ENCODE results near the gene GSTO2. TPM values are rescaled to one million over a fixed set of nuclear protein-coding genes. Genes with fewer than 3 reads are reported as not detected.

Gene GSTO2
- total and polyA plus RNA-seq, 8 donors, result 9.5 to 33.6 (median 29.1) TPM

- peak overlapping the region in 1 of 2 donors; percentile 13 for H3K4me3 ChIP-seq
- DNase-seq (peak; percentile 49 to 69 (median 64)), ATAC-seq (peak; percentile 3)
- H3K4me1 ChIP-seq, result peaks cover 95 to 100% of the 10 kb centered on the region in 2 donors
- TF ChIP-seq, protein P1, sequence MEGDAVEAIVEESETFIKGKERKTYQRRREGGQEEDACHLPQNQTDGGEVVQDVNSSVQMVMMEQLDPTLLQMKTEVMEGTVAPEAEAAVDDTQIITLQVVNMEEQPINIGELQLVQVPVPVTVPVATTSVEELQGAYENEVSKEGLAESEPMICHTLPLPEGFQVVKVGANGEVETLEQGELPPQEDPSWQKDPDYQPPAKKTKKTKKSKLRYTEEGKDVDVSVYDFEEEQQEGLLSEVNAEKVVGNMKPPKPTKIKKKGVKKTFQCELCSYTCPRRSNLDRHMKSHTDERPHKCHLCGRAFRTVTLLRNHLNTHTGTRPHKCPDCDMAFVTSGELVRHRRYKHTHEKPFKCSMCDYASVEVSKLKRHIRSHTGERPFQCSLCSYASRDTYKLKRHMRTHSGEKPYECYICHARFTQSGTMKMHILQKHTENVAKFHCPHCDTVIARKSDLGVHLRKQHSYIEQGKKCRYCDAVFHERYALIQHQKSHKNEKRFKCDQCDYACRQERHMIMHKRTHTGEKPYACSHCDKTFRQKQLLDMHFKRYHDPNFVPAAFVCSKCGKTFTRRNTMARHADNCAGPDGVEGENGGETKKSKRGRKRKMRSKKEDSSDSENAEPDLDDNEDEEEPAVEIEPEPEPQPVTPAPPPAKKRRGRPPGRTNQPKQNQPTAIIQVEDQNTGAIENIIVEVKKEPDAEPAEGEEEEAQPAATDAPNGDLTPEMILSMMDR (IDR thresholded peaks at IDR 0.05), result no peak
- peak overlapping the region; percentile 87 to 100 for H3K27ac ChIP-seq
- H3K27me3 ChIP-seq, result no peaks in the 10 kb centered on the region
- H3K9me3 ChIP-seq, result no peaks in the 10 kb centered on the region
- no peaks in the 10 kb centered on the region for H3K36me3 ChIP-seq
- intact Hi-C loops (cut with DNase I), result no loop called here
Measured at GRCh38 chr10:104327745-104328645, 59.0 kb downstream of the GSTO2 start.

- intact Hi-C loops (cut with DNase I), result no loop called here
- H3K36me3 ChIP-seq, result peaks cover 0 to 3% of the 10 kb centered on the region in 2 donors
- peaks cover 89 to 100% of the 10 kb centered on the region in 2 donors for H3K4me1 ChIP-seq
- H3K9me3 ChIP-seq, result no peaks in the 10 kb centered on the region
- H3K27me3 ChIP-seq, result no peaks in the 10 kb centered on the region
- TF ChIP-seq, protein P1 (IDR thresholded peaks at IDR 0.05), result no peak
- H3K4me3 ChIP-seq, result peak overlapping the region in 1 of 2 donors; percentile 13
- no peak for DNase-seq
- H3K27ac ChIP-seq, result peak overlapping the region; percentile 87 to 100
- ATAC-seq, result no peak
Measured at GRCh38 chr10:104328646-104328895, 59.6 kb downstream of the GSTO2 start.

- intact Hi-C loops (cut with DNase I), result no loop called here
- TF ChIP-seq, protein P1 (IDR thresholded peaks at IDR 0.05), result no peak
- Histone ChIP-seq H3K4me3 (peak overlapping the region in 1 of 2 donors; percentile 13), H3K27ac (peak overlapping the region; percentile 87 to 100), H3K4me1 (peaks cover 84 to 100% of the 10 kb centered on the region in 2 donors), H3K36me3 (peaks cover 0 to 3% of the 10 kb centered on the region in 2 donors), H3K9me3 (no peaks in the 10 kb centered on the region), H3K27me3 (no peaks in the 10 kb centered on the region)
- peak; percentile 48 to 81 (median 74) for DNase-seq
- ATAC-seq, result peak; percentile 58
Measured at GRCh38 chr10:104328896-104329710, 60.1 kb downstream of the GSTO2 start.

GRCh38 chr10:104329735-104330134 is 60.8 kb downstream of the GSTO2 start:
- intact Hi-C loops (cut with DNase I), result no loop called here
- H3K4me3 ChIP-seq, result peak overlapping the region in 1 of 2 donors; percentile 13
- peaks cover 0 to 9% of the 10 kb centered on the region in 2 donors for H3K36me3 ChIP-seq
- H3K4me1 ChIP-seq, result peaks cover 78 to 100% of the 10 kb centered on the region in 2 donors
- ATAC-seq, result no peak
- no peaks in the 10 kb centered on the region for H3K9me3 ChIP-seq
- TF ChIP-seq, protein P1 (IDR thresholded peaks at IDR 0.05), result no peak
- H3K27ac ChIP-seq, result peak overlapping the region; percentile 87 to 100
- DNase-seq, result peak in 1 of 4 donors; percentile 28
- no peaks in the 10 kb centered on the region for H3K27me3 ChIP-seq

Measured in left lung (tissue), 10 donors.